Epidermal melanocyte (primary cell): ENCODE results near the gene SIGLEC6.
A peak's percentile ranks its signal among the peaks of the same experiment; 100 is the strongest.

Experiments
- DNase-seq: peaks from one replicate; pipeline ENCODE4 v3.0.0; 2011; ENCODE audit warnings: low spot score; ENCODE audit not compliant: insufficient read length

The SIGLEC6 gene

GRCh38 chr19:51548891-51549305 is 17.4 kb upstream of the SIGLEC6 start:
- DNase-seq, result no peak

GRCh38 chr19:51548213-51548651 is 16.8 kb upstream of the SIGLEC6 start:
- no peak for DNase-seq

- no peak for DNase-seq
Measured at GRCh38 chr19:51547397-51548212, 16.1 kb upstream of the SIGLEC6 start.

GRCh38 chr19:51546650-51547396 is 15.4 kb upstream of the SIGLEC6 start:
- no peak for DNase-seq

- DNase-seq, result no peak
Measured at GRCh38 chr19:51546107-51546649, 14.7 kb upstream of the SIGLEC6 start.

- DNase-seq, result no peak
Measured at GRCh38 chr19:51544038-51544437, 12.6 kb upstream of the SIGLEC6 start.

GRCh38 chr19:51542699-51543098 is 11.2 kb upstream of the SIGLEC6 start:
- DNase-seq, result no peak

- no peak for DNase-seq
Measured at GRCh38 chr19:51541458-51542357, 10.2 kb upstream of the SIGLEC6 start.

- DNase-seq, result no peak
Measured at GRCh38 chr19:51539821-51540366, 8.4 kb upstream of the SIGLEC6 start.

GRCh38 chr19:51535535-51535934 is 4.1 kb upstream of the SIGLEC6 start:
- DNase-seq, result no peak

- DNase-seq, result no peak
Measured at GRCh38 chr19:51530616-51531015, 854 bp downstream of the SIGLEC6 start.

- no peak for DNase-seq
Measured at GRCh38 chr19:51529301-51529700, 2.2 kb downstream of the SIGLEC6 start.

- DNase-seq, result no peak
Measured at GRCh38 chr19:51525651-51526050, 5.8 kb downstream of the SIGLEC6 start.

GRCh38 chr19:51524666-51525264 is 6.7 kb downstream of the SIGLEC6 start:
- no peak for DNase-seq

GRCh38 chr19:51521781-51522180 is 9.7 kb downstream of the SIGLEC6 start:
- no peak for DNase-seq

- no peak for DNase-seq
Measured at GRCh38 chr19:51521357-51521756, 10.1 kb downstream of the SIGLEC6 start.

- DNase-seq, result no peak
Measured at GRCh38 chr19:51520728-51521127, 10.7 kb downstream of the SIGLEC6 start.

- DNase-seq, result peak; percentile 39
Measured at GRCh38 chr19:51514866-51515481, 16.5 kb downstream of the SIGLEC6 start.

- DNase-seq, result no peak
Measured at GRCh38 chr19:51513968-51514367, 17.5 kb downstream of the SIGLEC6 start.

GRCh38 chr19:51511353-51511752 is 20.1 kb downstream of the SIGLEC6 start:
- DNase-seq, result no peak
